HEK293 (cell line): ENCODE results near the gene PLD3.
A peak's percentile ranks its signal among the peaks of the same experiment; 100 is the strongest.

ENCODE experiments used
- KLF8 ChIP-seq: fragments of 450-650 bp; formaldehyde crosslinking; IDR thresholded peaks from 2 replicates; pipeline ENCODE4 v1.5.1; 2016; ENCODE audit warnings: missing biosample characterization, missing genetic modification characterization
- MYNN ChIP-seq: fragments of 450-650 bp; formaldehyde crosslinking; IDR thresholded peaks from 2 replicates; pipeline ENCODE4 v1.5.1; 2016; ENCODE audit warnings: missing biosample characterization, missing genetic modification characterization, borderline replicate concordance
- OVOL3 ChIP-seq: fragments of 450-650 bp; formaldehyde crosslinking; IDR thresholded peaks from 2 replicates; pipeline ENCODE4 v1.5.1; 2016; ENCODE audit warnings: missing biosample characterization, missing genetic modification characterization
- RBAK ChIP-seq: fragments of 450-650 bp; formaldehyde crosslinking; IDR thresholded peaks from 2 replicates; pipeline ENCODE4 v1.5.1; 2016; ENCODE audit warnings: missing biosample characterization, missing genetic modification characterization
- SCRT1 ChIP-seq: fragments of 450-650 bp; formaldehyde crosslinking; IDR thresholded peaks from 2 replicates; pipeline ENCODE4 v1.5.1; 2016; ENCODE audit warnings: missing biosample characterization, missing genetic modification characterization, borderline replicate concordance
- SP3 ChIP-seq: fragments of 450-650 bp; formaldehyde crosslinking; IDR thresholded peaks from 2 replicates; pipeline ENCODE4 v1.5.1; 2016; ENCODE audit warnings: missing biosample characterization, missing genetic modification characterization
- TRIM28 ChIP-seq: IDR thresholded peaks from 2 replicates; pipeline ENCODE4 v1.6.1; 2011; ENCODE audit warnings: low read length, control low read depth, borderline replicate concordance
- ZBTB1 ChIP-seq: fragments of 450-650 bp; formaldehyde crosslinking; IDR thresholded peaks from 2 replicates; pipeline ENCODE4 v1.5.1; 2016; ENCODE audit warnings: missing biosample characterization, missing genetic modification characterization
- ZBTB20 ChIP-seq: fragments of 450-650 bp; formaldehyde crosslinking; IDR thresholded peaks from 2 replicates; pipeline ENCODE4 v1.5.1; 2016; ENCODE audit warnings: missing biosample characterization, missing genetic modification characterization
- ZBTB26 ChIP-seq: fragments of 450-650 bp; formaldehyde crosslinking; optimal IDR thresholded peaks from 2 replicates; pipeline ENCODE3; 2016; ENCODE audit warnings: missing biosample characterization, mild to moderate bottlenecking, missing genetic modification characterization
- ZBTB8A ChIP-seq: fragments of 450-650 bp; formaldehyde crosslinking; IDR thresholded peaks from 2 replicates; pipeline ENCODE4 v1.5.1; 2016; ENCODE audit warnings: missing biosample characterization, missing genetic modification characterization
- ZNF280D ChIP-seq: fragments of 450-650 bp; formaldehyde crosslinking; IDR thresholded peaks from 2 replicates; pipeline ENCODE4 v1.5.1; 2016; ENCODE audit warnings: missing biosample characterization, missing genetic modification characterization
- ZNF449 ChIP-seq: fragments of 450-650 bp; formaldehyde crosslinking; IDR thresholded peaks from 2 replicates; pipeline ENCODE4 v1.5.1; 2017; ENCODE audit warnings: missing biosample characterization, mild to moderate bottlenecking, missing genetic modification characterization, moderate library complexity
- ZNF548 ChIP-seq: fragments of 450-650 bp; formaldehyde crosslinking; IDR thresholded peaks from 2 replicates; pipeline ENCODE4 v1.5.1; 2016; ENCODE audit warnings: missing biosample characterization, missing genetic modification characterization
- ZNF664 ChIP-seq: fragments of 450-650 bp; formaldehyde crosslinking; IDR thresholded peaks from 2 replicates; pipeline ENCODE4 v1.5.1; 2016; ENCODE audit warnings: missing biosample characterization, missing genetic modification characterization
- TF ChIP-seq, protein P1 (sequence below): fragments of 450-650 bp; formaldehyde crosslinking; IDR thresholded peaks from 2 replicates; pipeline ENCODE4 v1.5.1; 2016; ENCODE audit warnings: missing biosample characterization, missing genetic modification characterization
- TF ChIP-seq, protein P2 (sequence below): fragments of 450-650 bp; formaldehyde crosslinking; IDR thresholded peaks from 2 replicates; pipeline ENCODE4 v1.5.1; 2016; ENCODE audit warnings: missing biosample characterization, missing genetic modification characterization, borderline replicate concordance
- TF ChIP-seq, protein P3 (sequence below): fragments of 450-650 bp; formaldehyde crosslinking; IDR thresholded peaks from 2 replicates; pipeline ENCODE4 v1.5.1; 2017; ENCODE audit warnings: missing biosample characterization, missing genetic modification characterization
- TF ChIP-seq, protein P4 (sequence below): fragments of 450-650 bp; formaldehyde crosslinking; conservative IDR thresholded peaks from 2 replicates; pipeline ENCODE4 v1.5.1; 2016; ENCODE audit warnings: low read depth, missing biosample characterization, missing genetic modification characterization

Gene PLD3

GRCh38 chr19:40348125-40348913, at the start of gene PLD3, which contains the start of gene C19orf47 (continued):
- peak; percentile 70; the same call in 1 of the 2 replicates for TF ChIP-seq ZNF449 (tag by site-specific recombination)
- peak; percentile 20 for TF ChIP-seq ZBTB20 (tag by site-specific recombination)
- peak; percentile 99 for TF ChIP-seq ZNF548
- peak; percentile 91 for TF ChIP-seq ZBTB26 (tag by site-specific recombination)
- TF ChIP-seq OVOL3 (tag by site-specific recombination) = peak; percentile 60; the same call in 1 of the 2 replicates
- TF ChIP-seq, protein P1, sequence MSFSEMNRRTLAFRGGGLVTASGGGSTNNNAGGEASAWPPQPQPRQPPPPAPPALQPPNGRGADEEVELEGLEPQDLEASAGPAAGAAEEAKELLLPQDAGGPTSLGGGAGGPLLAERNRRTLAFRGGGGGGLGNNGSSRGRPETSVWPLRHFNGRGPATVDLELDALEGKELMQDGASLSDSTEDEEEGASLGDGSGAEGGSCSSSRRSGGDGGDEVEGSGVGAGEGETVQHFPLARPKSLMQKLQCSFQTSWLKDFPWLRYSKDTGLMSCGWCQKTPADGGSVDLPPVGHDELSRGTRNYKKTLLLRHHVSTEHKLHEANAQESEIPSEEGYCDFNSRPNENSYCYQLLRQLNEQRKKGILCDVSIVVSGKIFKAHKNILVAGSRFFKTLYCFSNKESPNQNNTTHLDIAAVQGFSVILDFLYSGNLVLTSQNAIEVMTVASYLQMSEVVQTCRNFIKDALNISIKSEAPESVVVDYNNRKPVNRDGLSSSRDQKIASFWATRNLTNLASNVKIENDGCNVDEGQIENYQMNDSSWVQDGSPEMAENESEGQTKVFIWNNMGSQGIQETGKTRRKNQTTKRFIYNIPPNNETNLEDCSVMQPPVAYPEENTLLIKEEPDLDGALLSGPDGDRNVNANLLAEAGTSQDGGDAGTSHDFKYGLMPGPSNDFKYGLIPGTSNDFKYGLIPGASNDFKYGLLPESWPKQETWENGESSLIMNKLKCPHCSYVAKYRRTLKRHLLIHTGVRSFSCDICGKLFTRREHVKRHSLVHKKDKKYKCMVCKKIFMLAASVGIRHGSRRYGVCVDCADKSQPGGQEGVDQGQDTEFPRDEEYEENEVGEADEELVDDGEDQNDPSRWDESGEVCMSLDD (tag by site-specific recombination) = peak; percentile 74; the same call in 1 of the 2 replicates
- peak; percentile 99 for TF ChIP-seq SP3 (tag by site-specific recombination)
- 0 out of 2 replicates have a peak, but pooled peaks have one; percentile 17 for TF ChIP-seq MYNN (tag by site-specific recombination)
- TF ChIP-seq, protein P2, sequence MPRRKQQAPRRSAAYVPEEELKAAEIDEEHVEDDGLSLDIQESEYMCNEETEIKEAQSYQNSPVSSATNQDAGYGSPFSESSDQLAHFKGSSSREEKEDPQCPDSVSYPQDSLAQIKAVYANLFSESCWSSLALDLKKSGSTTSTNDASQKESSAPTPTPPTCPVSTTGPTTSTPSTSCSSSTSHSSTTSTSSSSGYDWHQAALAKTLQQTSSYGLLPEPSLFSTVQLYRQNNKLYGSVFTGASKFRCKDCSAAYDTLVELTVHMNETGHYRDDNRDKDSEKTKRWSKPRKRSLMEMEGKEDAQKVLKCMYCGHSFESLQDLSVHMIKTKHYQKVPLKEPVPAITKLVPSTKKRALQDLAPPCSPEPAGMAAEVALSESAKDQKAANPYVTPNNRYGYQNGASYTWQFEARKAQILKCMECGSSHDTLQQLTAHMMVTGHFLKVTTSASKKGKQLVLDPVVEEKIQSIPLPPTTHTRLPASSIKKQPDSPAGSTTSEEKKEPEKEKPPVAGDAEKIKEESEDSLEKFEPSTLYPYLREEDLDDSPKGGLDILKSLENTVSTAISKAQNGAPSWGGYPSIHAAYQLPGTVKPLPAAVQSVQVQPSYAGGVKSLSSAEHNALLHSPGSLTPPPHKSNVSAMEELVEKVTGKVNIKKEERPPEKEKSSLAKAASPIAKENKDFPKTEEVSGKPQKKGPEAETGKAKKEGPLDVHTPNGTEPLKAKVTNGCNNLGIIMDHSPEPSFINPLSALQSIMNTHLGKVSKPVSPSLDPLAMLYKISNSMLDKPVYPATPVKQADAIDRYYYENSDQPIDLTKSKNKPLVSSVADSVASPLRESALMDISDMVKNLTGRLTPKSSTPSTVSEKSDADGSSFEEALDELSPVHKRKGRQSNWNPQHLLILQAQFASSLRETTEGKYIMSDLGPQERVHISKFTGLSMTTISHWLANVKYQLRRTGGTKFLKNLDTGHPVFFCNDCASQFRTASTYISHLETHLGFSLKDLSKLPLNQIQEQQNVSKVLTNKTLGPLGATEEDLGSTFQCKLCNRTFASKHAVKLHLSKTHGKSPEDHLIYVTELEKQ (tag by site-specific recombination) = peak; percentile 71; the same call in 1 of the 2 replicates
- peak; percentile 74 for TF ChIP-seq RBAK (tag by site-specific recombination)
- no peak for TF ChIP-seq TRIM28
- peak; percentile 53 for TF ChIP-seq ZBTB8A (tag by site-specific recombination)
- TF ChIP-seq ZBTB1 = no peak; the same call in 1 of the 2 replicates
- TF ChIP-seq, protein P3, sequence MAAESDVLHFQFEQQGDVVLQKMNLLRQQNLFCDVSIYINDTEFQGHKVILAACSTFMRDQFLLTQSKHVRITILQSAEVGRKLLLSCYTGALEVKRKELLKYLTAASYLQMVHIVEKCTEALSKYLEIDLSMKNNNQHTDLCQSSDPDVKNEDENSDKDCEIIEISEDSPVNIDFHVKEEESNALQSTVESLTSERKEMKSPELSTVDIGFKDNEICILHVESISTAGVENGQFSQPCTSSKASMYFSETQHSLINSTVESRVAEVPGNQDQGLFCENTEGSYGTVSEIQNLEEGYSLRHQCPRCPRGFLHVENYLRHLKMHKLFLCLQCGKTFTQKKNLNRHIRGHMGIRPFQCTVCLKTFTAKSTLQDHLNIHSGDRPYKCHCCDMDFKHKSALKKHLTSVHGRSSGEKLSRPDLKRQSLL (tag by site-specific recombination) = peak; percentile 50; the same call in 1 of the 2 replicates
- TF ChIP-seq KLF8 (tag by site-specific recombination) = peak; percentile 98
- TF ChIP-seq ZNF664 (tag by site-specific recombination) = no peak; the same call in 1 of the 2 replicates
- no peak for TF ChIP-seq SCRT1 (tag by site-specific recombination)
- peak; percentile 58; the same call in 1 of the 2 replicates for TF ChIP-seq ZNF280D
- TF ChIP-seq, protein P4, sequence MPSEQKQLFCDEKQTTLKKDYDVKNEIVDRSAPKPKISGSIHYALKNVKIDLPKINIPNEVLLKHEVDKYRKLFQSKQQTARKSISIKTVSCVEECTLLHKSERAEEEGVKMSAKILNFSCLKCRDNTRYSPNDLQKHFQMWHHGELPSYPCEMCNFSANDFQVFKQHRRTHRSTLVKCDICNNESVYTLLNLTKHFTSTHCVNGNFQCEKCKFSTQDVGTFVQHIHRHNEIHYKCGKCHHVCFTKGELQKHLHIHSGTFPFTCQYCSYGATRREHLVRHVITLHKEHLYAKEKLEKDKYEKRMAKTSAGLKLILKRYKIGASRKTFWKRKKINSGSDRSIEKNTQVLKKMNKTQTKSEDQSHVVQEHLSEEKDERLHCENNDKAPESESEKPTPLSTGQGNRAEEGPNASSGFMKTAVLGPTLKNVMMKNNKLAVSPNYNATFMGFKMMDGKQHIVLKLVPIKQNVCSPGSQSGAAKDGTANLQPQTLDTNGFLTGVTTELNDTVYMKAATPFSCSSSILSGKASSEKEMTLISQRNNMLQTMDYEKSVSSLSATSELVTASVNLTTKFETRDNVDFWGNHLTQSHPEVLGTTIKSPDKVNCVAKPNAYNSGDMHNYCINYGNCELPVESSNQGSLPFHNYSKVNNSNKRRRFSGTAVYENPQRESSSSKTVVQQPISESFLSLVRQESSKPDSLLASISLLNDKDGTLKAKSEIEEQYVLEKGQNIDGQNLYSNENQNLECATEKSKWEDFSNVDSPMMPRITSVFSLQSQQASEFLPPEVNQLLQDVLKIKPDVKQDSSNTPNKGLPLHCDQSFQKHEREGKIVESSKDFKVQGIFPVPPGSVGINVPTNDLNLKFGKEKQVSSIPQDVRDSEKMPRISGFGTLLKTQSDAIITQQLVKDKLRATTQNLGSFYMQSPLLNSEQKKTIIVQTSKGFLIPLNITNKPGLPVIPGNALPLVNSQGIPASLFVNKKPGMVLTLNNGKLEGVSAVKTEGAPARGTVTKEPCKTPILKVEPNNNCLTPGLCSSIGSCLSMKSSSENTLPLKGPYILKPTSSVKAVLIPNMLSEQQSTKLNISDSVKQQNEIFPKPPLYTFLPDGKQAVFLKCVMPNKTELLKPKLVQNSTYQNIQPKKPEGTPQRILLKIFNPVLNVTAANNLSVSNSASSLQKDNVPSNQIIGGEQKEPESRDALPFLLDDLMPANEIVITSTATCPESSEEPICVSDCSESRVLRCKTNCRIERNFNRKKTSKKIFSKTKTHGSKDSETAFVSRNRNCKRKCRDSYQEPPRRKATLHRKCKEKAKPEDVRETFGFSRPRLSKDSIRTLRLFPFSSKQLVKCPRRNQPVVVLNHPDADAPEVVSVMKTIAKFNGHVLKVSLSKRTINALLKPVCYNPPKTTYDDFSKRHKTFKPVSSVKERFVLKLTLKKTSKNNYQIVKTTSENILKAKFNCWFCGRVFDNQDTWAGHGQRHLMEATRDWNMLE = peak; percentile 99
